Measurements from ENCODE around the gene ATP5F1E. TPM values are rescaled to one million over a fixed set of nuclear protein-coding genes. Genes with fewer than 3 reads are reported as not detected.

Gene ATP5F1E
- total and polyA plus RNA-seq, 9 of the 15 experiments (the other 6 are each of a cell fraction or from before 2014, with no cell fraction given) = 60.3 to 162 (median 113) TPM

GRCh38 chr20:58997141-58997770 lies 34.9 kb downstream of the ATP5F1E start (continued):
- TF ChIP-seq NFIC (IDR thresholded peaks at IDR 0.05) (no peak), ZBTB26 (CRISPR knock-in tag; IDR thresholded peaks at IDR 0.05) (no peak)

GRCh38 chr20:58996226-58996611 lies 35.9 kb downstream of the ATP5F1E start:
- no peak overlapping the region for H3K4me2 ChIP-seq (ENCODE audit: insufficient read depth, low read length)
- 85% methylated on average over 7 of the region's 12 CpGs for WGBS (ENCODE audit: insufficient coverage, low coverage, missing lambda C conversion rate)
- no peaks in the 10 kb centered on the region for H3K79me2 ChIP-seq (ENCODE audit: control insufficient read depth, insufficient read depth, low read length)
- in situ Hi-C loops (cut with MboI) (no loop called here), intact Hi-C loops (cut with micrococcal nuclease) (no loop called here)
- TF ChIP-seq RBFOX2 (IDR thresholded peaks at IDR 0.05; ENCODE audit: low read depth, low read length) = peak; percentile 45; the same call in 1 of the 2 replicates
- peak; percentile 59 for TF ChIP-seq POLR2G (IDR thresholded peaks at IDR 0.05; ENCODE audit: low read depth, low read length)
- TF ChIP-seq POLR2AphosphoS5 (IDR thresholded peaks at IDR 0.05; ENCODE audit: control insufficient read depth, insufficient read depth, low read depth, low read length) = peak; percentile 27; the same call in 1 of the 2 replicates
- peak; percentile 39; the same call in 1 of the 2 replicates for TF ChIP-seq POLR2A (conservative IDR thresholded peaks at IDR 0.05)
- TF ChIP-seq POLR2B (IDR thresholded peaks at IDR 0.05; ENCODE audit: low read depth, partially characterized antibody) = peak; percentile 15
- no peak for TF ChIP-seq ZNF324 (CRISPR knock-in tag; IDR thresholded peaks at IDR 0.05)
- no peak for DNase-seq (ENCODE audit: extremely low read depth in 1 of 4, low spot score in 3 of 4)
- FAIRE-seq = no peak
- H3K4me1 ChIP-seq (replicated peaks in 1 of 2; ENCODE audit: control insufficient read depth in 2 of 2, insufficient read depth in 2 of 2, low read length in 2 of 2) = peaks cover 0 to 10% of the 10 kb centered on the region in 2 experiments; a peak in 1 of 5 replicates
- H3K4me3 ChIP-seq = no peak overlapping the region
- H3K9ac ChIP-seq (ENCODE audit: insufficient read depth in 1 of 2, low read depth in 2 of 2, low read length in 2 of 2) = peak overlapping the region in 1 of 2 experiments; percentile 38; a peak in 1 of 4 replicates
- H3K27ac ChIP-seq (ENCODE audit: extremely low read depth, low read depth, low read length) = no peak overlapping the region
- CTCF ChIA-PET (ENCODE audit: low intra/inter-chr PET ratio) = no interaction called here
- H4K20me1 ChIP-seq (replicated peaks; ENCODE audit: control insufficient read depth, insufficient read depth, low read length) = 0 out of 2 replicates have a peak, but pooled peaks cover 4% of the 10 kb centered on the region
- H3K9me1 ChIP-seq (ENCODE audit: control insufficient read depth, insufficient read depth, low read length) = no peaks in the 10 kb centered on the region
- POLR2A ChIA-PET = interaction anchor here (0.9 to 2.8 kb wide), 3 partner anchors 13 to 44 kb away, joined by 3 to 19 read pairs (median 9); partner anchors contain the start of gene NELFCD
- BruUV-seq (replicated peaks) = no TSS peak
- H3K36me3 ChIP-seq (ENCODE audit: control insufficient read depth, insufficient read depth, low read length) = peaks cover 89% of the 10 kb centered on the region
- H2AFZ ChIP-seq (ENCODE audit: low read depth, low read length) = no peak overlapping the region
- H3K27me3 ChIP-seq (ENCODE audit: control insufficient read depth in 2 of 2, insufficient read depth in 2 of 2, low read length in 2 of 2) = no peaks in the 10 kb centered on the region
- ATAC-seq = peak; percentile 27
- H3K9me3 ChIP-seq (replicated peaks; ENCODE audit: control insufficient read depth, insufficient read depth, low read depth, low read length) = no peaks in the 10 kb centered on the region
